Stimulated activated CD4-positive, alpha-beta T cell treated with anti-CD3 and anti-CD28 coated beads, Interleukin-4, amount 100 ng/mL, for 24 hours (primary cell): ENCODE measurements around the gene ZNF778.

Source experiments
- DNase-seq: peaks from one replicate; pipeline ENCODE4 v3.0.0-alpha.2; 2020

The ZNF778 gene

GRCh38 chr16:89217388-89218191, at the start of gene ZNF778:
TSS of gene ZNF778 (plus strand) at chr16:89217703. CDS start at chr16:89221128, 3,425 bp downstream.
- DNase-seq = peak; percentile 81

DNA sequence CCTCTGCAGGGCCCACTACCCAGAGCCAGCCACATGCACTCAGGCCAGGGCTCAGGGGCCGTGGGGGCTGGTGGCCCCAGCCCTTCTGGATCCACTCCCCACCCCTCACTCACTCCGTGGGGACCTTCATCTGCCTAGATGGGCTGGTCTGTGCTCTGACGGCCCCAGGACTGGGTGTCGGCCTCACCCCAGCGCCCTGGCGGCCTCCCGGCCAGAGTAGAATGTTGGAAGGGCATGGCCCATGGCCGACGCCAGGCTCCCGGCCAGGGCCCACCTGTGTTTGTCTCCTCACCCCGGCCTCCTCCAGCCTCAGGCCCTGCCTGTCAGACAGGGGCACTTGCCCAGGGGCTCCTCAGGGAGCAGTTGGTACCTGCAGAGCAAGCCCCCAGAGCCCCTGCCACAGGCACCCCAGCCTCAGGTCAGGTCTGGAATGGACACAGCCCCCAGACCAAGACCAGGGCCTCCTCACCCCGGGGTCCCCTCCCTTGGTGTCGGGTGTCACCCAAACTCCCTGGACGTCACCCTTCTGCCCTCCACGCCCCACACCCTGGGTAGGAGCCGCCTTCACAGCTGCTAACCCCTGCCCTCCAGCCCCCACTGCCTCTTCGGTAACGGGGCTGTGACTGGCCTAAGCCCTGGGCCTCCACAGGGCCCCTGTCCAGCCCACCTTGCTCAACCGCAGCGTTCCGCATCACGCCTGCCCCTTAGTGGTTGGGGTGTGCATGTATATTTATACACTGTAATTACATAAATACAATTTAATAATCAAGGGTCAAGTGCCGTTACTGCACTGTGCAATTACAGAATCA, 48.9 kb upstream of the ZNF778 start:
- no peak for DNase-seq

DNA sequence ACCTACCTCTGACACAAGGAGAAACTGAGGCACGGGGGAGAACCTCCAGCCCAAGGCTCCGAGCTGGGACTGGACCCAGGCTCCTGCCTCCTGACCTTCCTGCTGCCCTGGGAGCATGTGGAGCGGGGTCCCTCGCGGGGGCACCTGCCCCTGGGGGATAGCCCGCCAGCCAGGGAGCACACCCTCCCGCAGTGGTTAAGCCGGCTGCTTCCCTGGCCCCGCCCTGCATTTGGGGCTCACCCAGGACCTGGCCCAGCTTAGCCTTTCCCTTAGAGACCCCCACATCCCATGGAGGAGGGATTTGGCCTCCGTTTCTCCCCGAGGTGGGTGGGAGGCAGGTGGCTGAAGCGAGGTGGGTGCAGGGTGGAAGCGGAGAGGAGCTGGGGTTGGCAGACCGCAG, 47.7 kb upstream of the ZNF778 start:
- DNase-seq = no peak

- no peak for DNase-seq
These were observed 46.9 kb upstream of the ZNF778 start for GRCh38 chr16:89170346-89171215.

DNA sequence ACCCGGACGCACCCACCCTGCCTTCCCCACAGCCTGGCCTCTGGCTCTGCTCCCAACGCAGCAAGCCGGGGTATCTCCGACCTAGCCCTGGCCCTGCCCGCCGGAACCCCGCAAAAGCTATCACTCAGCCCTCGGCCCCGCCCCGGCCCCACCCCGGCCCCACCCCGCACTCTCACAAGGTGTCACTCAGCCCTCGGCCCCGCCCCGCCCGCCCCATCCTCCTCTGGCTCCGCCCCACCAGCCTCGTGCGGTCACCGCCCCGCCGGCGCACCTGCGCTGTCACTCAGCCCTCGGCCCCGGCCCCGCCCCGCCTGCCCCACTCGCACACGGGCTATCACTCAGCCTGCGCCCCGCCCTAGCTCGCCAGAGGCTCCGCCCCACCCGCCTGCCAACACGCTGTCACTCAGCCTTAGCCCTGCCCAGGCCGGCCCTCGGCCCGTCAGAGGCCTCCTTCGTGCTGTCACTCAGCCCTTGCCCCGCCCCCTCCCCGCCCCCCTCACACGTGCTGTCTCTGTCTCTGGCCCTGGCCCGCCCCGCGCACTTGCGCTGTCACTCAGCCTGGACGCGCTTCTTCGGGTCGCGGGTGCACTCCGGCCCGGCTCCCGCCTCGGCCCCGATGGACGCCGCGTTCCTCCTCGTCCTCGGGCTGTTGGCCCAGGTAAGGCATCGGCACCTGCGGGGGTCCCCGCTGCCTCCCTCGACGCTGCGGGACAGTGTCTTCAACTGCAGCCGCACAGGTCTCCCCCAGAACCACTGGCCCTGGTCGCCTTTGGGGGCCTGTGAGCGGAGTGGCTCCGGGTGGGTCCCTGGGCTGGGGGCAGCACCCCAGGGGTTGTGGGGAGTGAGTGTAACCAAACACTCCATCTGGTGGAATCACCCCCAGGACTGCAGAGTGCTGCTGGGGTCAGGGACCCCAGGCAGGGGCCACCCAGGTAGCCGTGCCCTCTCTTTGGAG, 46.0 kb upstream of the ZNF778 start, which contains the start of gene CDH15:
Gene CDH15, plus strand, starts transcription at position 533 of the 955 bp plus-strand sequence. Its CDS starts 84 bp downstream, at position 617.
- peak; percentile 95 for DNase-seq

DNA sequence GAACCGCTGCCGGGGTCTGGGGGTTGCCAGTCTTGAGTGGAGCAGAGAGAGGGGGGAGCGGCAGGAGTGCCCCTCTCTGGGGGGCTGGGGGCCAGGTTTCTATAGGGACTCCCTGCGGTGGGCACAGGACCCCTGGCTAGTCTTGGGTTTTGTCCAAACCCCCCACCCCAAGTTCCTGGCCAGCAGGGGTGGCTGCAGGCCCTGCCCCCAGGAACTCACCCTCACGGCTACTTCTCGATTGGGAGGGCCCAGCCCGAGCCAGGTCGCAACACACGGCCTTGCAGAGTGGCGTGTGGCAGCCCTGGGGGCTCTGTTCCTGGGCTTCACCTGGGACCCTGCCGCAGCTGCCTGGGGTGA, 45.4 kb upstream of the ZNF778 start:
- DNase-seq = no peak

DNA sequence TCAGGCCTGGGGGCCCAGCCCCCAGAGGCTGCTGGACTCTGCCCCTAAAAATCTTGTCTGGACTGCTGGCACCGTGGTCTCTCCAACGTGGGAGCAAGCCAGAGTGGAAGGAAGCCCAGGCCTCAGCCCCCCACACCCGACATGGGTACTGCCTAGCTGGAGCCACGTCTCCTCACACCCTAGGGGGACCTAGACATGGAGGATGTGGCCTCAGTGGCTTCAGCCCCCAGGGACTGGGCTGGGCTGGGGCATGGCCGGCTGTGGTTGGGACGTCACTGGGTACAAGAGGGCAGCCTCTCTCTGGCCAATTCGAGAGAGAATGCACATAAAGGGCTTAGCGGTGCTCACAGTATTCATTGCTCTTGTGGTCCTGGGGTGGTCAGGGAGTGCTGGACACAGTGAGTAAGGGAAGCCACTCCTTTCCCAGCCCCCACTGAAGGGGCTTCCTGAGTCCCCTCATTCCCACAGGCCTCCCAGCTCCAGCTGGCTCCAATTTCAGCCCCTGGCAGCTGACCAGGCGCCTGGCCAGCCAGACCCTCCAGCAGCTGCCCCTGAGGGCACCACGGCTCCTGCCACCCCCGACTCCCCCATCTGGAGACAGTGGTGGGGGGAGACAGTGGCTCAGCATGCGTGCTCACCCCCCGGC, 44.9 kb upstream of the ZNF778 start:
- DNase-seq = no peak

DNA sequence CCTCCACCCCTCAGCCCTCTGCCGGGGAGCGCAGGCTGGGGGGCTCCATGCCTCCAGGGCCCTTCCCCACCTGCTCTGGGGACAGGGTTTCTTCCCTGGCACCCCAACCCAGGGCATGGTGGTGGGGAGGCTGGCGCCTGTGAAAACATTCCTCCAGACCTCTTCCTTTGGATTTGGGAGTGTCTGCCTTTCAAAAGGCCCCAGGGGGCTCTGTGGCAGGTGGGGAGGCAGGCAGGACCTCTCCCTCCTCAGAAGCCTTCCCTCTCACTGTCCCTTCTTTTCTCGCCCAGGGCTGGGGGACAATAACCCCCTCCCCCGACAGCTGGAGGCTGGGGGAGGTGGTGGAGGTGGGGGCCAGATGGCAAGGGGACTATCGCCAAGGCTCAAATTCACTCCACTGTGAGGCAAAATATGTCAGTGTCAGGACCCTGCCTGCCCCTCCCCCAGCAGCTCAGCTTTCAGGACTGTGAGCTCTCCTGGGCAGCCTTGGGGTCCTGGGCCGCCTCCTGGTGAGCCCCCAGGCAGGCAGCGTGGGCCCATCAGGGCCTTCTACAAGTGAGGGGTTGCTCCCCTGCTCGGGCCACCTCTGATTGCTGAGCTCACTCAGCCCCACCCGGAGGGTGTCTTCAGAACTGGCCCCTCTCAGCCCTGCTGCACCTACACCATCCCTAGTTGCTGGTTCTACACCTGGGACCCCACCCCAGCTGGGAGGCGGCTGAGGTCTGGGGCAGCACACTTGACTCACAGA, 44.2 kb upstream of the ZNF778 start:
- no peak for DNase-seq

- DNase-seq = no peak
These were observed 43.3 kb upstream of the ZNF778 start for GRCh38 chr16:89174055-89174827.

DNA sequence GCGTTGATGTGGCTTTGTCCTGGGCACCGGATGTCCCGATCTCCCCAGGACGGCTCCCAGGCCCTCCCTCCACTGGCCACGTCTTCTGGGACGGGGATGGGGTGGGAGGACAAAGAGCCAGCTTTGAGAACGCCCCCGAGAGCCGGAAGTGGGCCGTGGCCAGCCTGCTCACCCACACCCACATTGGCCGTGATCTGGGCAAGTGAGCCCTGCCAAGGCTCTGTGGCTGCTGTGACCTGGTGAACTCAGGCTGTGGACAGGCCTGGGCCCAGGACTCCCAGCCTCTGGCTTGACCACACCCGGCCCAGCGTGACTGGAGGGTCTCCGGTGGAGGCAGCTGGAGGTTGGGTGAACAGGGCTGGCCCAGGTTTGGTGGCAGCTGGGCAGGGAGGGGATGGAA, 42.6 kb upstream of the ZNF778 start:
- no peak for DNase-seq

DNA sequence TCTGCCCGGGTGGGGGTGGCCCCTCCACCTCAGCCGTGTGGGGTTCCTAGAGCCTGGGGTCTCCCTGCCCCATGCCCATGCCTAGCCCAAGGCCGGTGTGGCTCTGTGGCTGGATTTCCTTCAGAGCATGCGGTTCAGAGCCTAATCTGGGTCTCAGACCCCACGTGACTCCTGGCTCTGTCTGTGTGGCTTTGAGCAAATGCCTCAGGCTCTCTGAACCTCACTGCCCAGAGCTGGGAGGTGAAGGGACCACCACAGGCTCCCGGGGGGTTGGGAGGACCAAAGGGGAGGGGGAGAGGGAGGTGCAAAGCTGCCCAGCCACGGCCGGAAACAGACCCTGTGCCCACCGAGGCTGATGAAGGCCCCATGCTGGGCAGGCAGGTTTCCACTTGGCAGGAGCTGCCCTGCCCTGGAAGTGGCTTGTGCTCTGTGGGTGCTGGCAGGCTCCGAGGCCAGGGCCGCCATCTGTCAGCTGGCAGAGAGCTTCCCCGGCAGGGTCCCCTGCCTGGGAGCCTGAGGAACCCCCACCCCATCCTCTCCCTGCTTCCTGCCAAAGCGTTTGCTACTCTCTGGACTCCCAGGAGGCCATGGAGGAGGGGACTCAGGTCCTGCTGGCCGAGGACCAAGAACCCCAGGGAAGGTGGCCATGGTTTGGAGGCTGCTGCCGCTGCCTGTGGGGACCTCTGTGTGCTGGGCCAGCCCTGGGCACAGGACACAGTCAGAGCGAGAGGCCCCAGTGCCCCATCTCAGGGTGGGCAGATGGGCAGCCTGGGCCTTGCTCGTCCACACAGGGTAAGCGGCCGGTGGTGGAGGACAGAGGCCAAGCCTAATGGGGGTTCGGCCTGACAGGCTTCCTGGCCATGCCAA, 42.0 kb upstream of the ZNF778 start:
- no peak for DNase-seq

DNA sequence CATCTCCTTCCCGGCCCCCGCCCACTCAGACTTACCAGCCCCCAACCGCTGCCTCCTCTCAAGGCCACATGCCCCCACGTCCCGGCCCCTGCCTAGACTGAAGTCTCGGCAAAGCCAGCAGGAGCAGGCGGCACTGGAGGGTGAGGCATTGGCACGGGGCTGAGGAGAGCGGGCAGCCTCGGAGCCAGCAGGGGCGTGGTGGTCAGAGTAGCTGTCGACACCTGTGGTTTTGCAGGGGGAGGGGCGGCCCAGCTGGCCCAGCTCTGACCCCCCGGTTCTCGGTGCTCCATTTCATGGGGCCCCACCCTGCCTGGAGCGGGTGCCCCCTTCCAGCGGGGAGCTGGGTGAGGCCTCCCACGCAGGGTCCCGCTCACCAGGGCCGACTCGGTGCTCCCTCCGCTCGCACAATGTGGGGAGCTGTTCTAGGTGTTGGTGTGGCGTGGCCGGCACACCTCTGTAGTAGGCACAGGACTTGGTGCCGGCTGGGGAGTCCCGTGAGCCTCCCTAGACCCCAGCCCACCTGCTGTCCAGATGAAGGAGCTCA, 41.3 kb upstream of the ZNF778 start:
- DNase-seq = no peak

- DNase-seq = no peak
These were observed 40.8 kb upstream of the ZNF778 start for GRCh38 chr16:89176717-89177116.

- no peak for DNase-seq
These were observed 40.0 kb upstream of the ZNF778 start for GRCh38 chr16:89177501-89177900.

DNA sequence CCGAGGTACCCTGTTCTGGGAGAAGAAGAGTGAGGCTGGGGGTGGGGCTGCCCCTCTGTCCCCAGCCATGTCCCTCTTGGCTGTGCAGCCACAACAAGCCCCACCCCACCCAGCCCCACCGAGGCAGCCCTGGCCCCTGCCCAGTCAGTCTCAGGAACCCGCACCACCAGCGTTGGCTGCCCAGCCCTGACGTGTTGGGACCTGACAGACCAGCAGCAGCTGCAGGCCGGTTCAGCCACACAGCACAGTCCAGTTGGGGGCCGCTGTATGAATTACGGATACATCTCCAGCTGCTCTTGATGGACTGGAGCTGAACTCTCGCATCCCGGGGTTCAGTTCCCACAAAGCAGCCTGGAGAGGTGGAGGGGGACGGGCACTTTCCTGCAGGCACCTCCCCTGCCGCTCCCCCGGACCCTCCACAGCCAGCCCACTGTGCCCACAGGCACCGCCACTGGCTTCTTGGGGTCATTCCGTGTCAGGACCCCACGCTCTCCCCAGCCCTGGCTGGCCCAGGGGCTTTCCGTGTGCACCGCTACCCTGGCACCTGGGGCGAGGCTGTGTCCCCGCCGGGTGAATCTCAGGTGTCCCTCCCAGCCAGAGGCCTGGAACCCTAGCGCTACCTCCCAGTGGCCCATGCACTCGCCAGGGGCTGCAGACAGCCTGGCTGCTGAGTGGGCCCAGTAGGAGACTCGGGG, 38.9 kb upstream of the ZNF778 start:
- DNase-seq = no peak

DNA sequence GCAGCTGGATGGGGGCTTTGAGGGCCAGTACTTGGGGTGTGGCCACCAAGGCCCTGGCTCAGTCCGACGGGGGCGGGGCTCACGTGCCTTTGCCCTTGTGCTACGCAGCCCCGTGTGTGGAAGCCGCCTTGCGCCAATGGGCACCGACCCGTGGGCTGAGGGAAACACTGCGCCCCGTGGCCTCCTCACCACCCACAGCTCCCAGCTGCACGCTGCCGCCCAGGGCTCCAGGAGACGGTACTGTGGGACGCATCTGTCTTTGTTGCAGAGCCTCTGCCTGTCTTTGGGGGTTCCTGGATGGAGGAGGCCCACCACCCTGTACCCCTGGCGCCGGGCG, 38.4 kb upstream of the ZNF778 start:
- DNase-seq = no peak

DNA sequence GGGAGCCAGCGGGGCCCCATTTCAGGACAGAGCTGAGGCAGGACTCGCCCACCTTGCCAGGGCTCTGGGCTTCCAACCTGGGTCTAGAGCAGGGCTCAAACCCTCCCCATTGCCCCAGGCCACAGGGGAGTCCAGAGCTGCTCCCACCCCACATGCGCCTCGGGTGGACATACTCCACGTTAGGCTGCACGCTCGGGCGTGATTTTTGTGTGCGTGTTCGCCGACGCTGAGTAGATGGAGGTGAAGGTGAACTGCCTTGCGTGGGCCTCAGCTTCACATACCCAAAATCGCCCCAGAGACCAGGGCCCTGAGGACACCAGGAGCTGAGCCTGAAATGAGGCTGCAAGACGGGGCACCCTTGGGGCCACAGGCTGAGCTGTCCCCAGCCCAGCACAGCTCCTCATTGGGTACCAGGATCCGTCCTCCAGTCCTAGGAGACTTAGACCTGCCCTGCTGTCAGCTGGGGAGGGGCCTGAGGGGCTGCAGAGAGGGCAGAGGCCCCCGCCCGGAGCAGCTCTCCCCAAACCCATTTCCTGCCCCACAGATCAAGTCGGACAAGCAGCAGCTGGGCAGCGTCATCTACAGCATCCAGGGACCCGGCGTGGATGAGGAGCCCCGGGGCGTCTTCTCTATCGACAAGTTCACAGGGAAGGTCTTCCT, 37.7 kb upstream of the ZNF778 start:
- DNase-seq = no peak
